Measurements from ENCODE around the gene ATP2C2. TPM values are rescaled to one million over a fixed set of nuclear protein-coding genes. Genes with fewer than 3 reads are reported as not detected.

ATP2C2 gene
- total and polyA plus RNA-seq, 9 of the 15 experiments (the other 6 are each of a cell fraction or from before 2014, with no cell fraction given), result 0.75 TPM; not detected in 8

- TF ChIP-seq RBM25 (IDR thresholded peaks at IDR 0.05; ENCODE audit: low read depth, low read length, severe bottlenecking), result peak; percentile 58
- TF ChIP-seq U2AF1 (optimal IDR thresholded peaks at IDR 0.05; ENCODE audit: low read depth, low read length), result no peak
- TF ChIP-seq TFAP4 (CRISPR knock-in tag; IDR thresholded peaks at IDR 0.05; ENCODE audit: borderline replicate concordance), result peak; percentile 25; the same call in 1 of the 2 replicates
- peak; percentile 53 for TF ChIP-seq ZNF584 (CRISPR knock-in tag; IDR thresholded peaks at IDR 0.05; ENCODE audit: low read depth)
- TF ChIP-seq L3MBTL2 (IDR thresholded peaks at IDR 0.05), result 0 out of 2 replicates have a peak, but pooled peaks have one; percentile 35
- no peak for TF ChIP-seq POLR3A (IDR thresholded peaks at IDR 0.05; ENCODE audit: borderline replicate concordance, extremely low read depth, insufficient read depth, insufficient read length)
- no peak; the same call in 1 of the 2 replicates for TF ChIP-seq ETS1 (conservative IDR thresholded peaks at IDR 0.05; ENCODE audit: control insufficient read depth, low read depth, low read length)
- TF ChIP-seq SMARCC2 (IDR thresholded peaks at IDR 0.05; ENCODE audit: low read depth), result no peak
- TF ChIP-seq ZNF212 (CRISPR knock-in tag; IDR thresholded peaks at IDR 0.05), result peak; percentile 42; the same call in 1 of the 2 replicates
- TF ChIP-seq ETV5 (CRISPR knock-in tag; IDR thresholded peaks at IDR 0.05; ENCODE audit: low read depth), result no peak
- TF ChIP-seq RAD51 (IDR thresholded peaks at IDR 0.05; ENCODE audit: borderline replicate concordance, low read depth), result peak; percentile 94
- TF ChIP-seq GABPA (tag; conservative IDR thresholded peaks at IDR 0.05; ENCODE audit: low read depth), result peak; percentile 88
- no peak for TF ChIP-seq ATF1 (CRISPR knock-in tag; IDR thresholded peaks at IDR 0.05)
- peak; percentile 70 for TF ChIP-seq ATF1 (tag; IDR thresholded peaks at IDR 0.05)
- peak; percentile 88 for TF ChIP-seq ZNF644 (tag; IDR thresholded peaks at IDR 0.05; ENCODE audit: low read depth)
- peak; percentile 97 for TF ChIP-seq ZNF197 (CRISPR knock-in tag; IDR thresholded peaks at IDR 0.05; ENCODE audit: low read depth)
- no peak for TF ChIP-seq KDM1A (IDR thresholded peaks at IDR 0.05)
- peak; percentile 40 for TF ChIP-seq NR2C1 (IDR thresholded peaks at IDR 0.05)
- TF ChIP-seq NR2C1 (tag; IDR thresholded peaks at IDR 0.05), result peak; percentile 81
- no peak for TF ChIP-seq ZFX (CRISPR knock-in tag; IDR thresholded peaks at IDR 0.05)
- no peak for TF ChIP-seq ADNP (tag; IDR thresholded peaks at IDR 0.05)
- no peak for TF ChIP-seq ILK (tag; IDR thresholded peaks at IDR 0.05; ENCODE audit: borderline replicate concordance, low read depth)
- TF ChIP-seq, protein P1, sequence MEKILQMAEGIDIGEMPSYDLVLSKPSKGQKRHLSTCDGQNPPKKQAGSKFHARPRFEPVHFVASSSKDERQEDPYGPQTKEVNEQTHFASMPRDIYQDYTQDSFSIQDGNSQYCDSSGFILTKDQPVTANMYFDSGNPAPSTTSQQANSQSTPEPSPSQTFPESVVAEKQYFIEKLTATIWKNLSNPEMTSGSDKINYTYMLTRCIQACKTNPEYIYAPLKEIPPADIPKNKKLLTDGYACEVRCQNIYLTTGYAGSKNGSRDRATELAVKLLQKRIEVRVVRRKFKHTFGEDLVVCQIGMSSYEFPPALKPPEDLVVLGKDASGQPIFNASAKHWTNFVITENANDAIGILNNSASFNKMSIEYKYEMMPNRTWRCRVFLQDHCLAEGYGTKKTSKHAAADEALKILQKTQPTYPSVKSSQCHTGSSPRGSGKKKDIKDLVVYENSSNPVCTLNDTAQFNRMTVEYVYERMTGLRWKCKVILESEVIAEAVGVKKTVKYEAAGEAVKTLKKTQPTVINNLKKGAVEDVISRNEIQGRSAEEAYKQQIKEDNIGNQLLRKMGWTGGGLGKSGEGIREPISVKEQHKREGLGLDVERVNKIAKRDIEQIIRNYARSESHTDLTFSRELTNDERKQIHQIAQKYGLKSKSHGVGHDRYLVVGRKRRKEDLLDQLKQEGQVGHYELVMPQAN (IDR thresholded peaks at IDR 0.05; ENCODE audit: borderline replicate concordance), result no peak
- TF ChIP-seq, protein P2, sequence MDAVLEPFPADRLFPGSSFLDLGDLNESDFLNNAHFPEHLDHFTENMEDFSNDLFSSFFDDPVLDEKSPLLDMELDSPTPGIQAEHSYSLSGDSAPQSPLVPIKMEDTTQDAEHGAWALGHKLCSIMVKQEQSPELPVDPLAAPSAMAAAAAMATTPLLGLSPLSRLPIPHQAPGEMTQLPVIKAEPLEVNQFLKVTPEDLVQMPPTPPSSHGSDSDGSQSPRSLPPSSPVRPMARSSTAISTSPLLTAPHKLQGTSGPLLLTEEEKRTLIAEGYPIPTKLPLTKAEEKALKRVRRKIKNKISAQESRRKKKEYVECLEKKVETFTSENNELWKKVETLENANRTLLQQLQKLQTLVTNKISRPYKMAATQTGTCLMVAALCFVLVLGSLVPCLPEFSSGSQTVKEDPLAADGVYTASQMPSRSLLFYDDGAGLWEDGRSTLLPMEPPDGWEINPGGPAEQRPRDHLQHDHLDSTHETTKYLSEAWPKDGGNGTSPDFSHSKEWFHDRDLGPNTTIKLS (IDR thresholded peaks at IDR 0.05; ENCODE audit: borderline replicate concordance, low read depth), result peak; percentile 56; the same call in 1 of the 2 replicates
Measured at GRCh38 chr16:84423416-84423837, 55.1 kb downstream of the ATP2C2 start (continued).

Measured in K562 (cell line).